ENCODE data around the gene RGL1.

Gene RGL1

GRCh38 chr1:183824291-183824690 is 19.4 kb downstream of the RGL1 start:
- no peak for DNase-seq

GRCh38 chr1:183827801-183828200 is 22.9 kb downstream of the RGL1 start:
- DNase-seq: peak; percentile 50

GRCh38 chr1:183830389-183830788 is 25.5 kb downstream of the RGL1 start:
- no peak for DNase-seq

- no peak for DNase-seq
Observed at GRCh38 chr1:183831311-183831710, 26.4 kb downstream of the RGL1 start.

GRCh38 chr1:183832459-183832858 is 27.5 kb downstream of the RGL1 start:
- no peak for DNase-seq

GRCh38 chr1:183834568-183834967 is 29.6 kb downstream of the RGL1 start:
- DNase-seq: no peak

- DNase-seq: no peak
Observed at GRCh38 chr1:183836598-183836997, 31.7 kb downstream of the RGL1 start.

- no peak for DNase-seq
Observed at GRCh38 chr1:183837062-183837461, 32.1 kb downstream of the RGL1 start.

- DNase-seq: no peak
Observed at GRCh38 chr1:183838221-183838620, 33.3 kb downstream of the RGL1 start.

- DNase-seq: no peak
Observed at GRCh38 chr1:183840140-183840539, 35.2 kb downstream of the RGL1 start.

GRCh38 chr1:183841550-183841949 is 36.6 kb downstream of the RGL1 start:
- DNase-seq: no peak

GRCh38 chr1:183841950-183842794 is 37.3 kb downstream of the RGL1 start:
- peak; percentile 77 for DNase-seq

- DNase-seq: no peak
Observed at GRCh38 chr1:183842795-183843144, 37.9 kb downstream of the RGL1 start.

GRCh38 chr1:183844806-183845205 is 39.9 kb downstream of the RGL1 start:
- DNase-seq: no peak

GRCh38 chr1:183845681-183846080 is 40.8 kb downstream of the RGL1 start:
- DNase-seq: no peak

- no peak for DNase-seq
Observed at GRCh38 chr1:183847641-183848040, 42.7 kb downstream of the RGL1 start.

GRCh38 chr1:183850852-183851251 is 45.9 kb downstream of the RGL1 start:
- DNase-seq: no peak

- DNase-seq: no peak
Observed at GRCh38 chr1:183859119-183859518, 54.2 kb downstream of the RGL1 start.

GRCh38 chr1:183859831-183860230 is 54.9 kb downstream of the RGL1 start:
- no peak for DNase-seq

- no peak for DNase-seq
Observed at GRCh38 chr1:183862967-183863366, 58.0 kb downstream of the RGL1 start.

- no peak for DNase-seq
Observed at GRCh38 chr1:183863852-183864251, 58.9 kb downstream of the RGL1 start.

GRCh38 chr1:183864611-183865010 is 59.7 kb downstream of the RGL1 start:
- DNase-seq: no peak

- DNase-seq: no peak
Observed at GRCh38 chr1:183869230-183869629, 64.3 kb downstream of the RGL1 start.

GRCh38 chr1:183869664-183870063 is 64.7 kb downstream of the RGL1 start:
- DNase-seq: no peak
